ENCODE data around the gene KRTAP29-1.
A peak's percentile ranks its signal among the peaks of the same experiment; 100 is the strongest.

Gene KRTAP29-1

GRCh38 chr17:41327411-41328120, 24.9 kb upstream of the KRTAP29-1 start:
- FAIRE-seq: no peak

GRCh38 chr17:41326173-41327145, 23.8 kb upstream of the KRTAP29-1 start:
- FAIRE-seq: no peak

DNA sequence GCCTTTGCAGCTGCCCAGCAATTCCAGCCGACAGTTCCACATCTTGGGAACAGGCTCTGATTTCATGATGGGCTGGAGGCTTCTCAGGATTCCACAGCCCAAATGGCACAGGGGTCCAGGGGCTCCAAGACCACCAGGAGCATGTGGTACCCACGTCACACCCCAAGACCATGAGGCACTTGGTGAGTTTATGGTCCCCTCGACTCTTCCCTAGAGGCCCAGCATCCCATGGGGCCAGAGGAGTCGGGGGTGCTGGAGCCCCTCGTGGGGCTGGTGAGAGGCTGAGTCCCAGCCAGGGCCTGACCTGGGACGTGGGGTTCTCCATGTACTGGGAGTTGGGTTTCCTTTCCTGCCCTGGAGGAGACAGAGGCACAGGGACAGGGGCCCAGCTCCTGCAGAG, 23.0 kb upstream of the KRTAP29-1 start:
- FAIRE-seq: no peak

DNA sequence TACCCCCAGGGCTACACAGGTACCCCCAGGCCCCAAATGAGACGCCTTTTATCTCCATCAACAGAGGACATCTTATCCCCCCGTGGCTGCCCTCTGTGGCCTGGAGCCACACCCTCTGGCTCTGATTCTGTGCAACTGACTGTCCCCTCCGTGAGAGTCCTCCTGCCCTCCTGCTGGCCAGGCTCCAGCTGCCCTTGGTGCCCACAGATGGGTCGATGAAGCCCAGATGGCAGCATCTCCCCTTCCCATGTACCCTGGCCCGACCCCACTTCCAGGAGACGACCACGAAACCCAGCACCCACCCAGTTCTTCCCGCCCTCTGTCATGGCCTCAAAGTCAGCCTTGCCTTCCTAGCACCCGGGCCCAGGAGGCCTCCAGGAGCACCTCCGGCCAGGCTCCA, 22.5 kb upstream of the KRTAP29-1 start:
- FAIRE-seq: no peak

DNA sequence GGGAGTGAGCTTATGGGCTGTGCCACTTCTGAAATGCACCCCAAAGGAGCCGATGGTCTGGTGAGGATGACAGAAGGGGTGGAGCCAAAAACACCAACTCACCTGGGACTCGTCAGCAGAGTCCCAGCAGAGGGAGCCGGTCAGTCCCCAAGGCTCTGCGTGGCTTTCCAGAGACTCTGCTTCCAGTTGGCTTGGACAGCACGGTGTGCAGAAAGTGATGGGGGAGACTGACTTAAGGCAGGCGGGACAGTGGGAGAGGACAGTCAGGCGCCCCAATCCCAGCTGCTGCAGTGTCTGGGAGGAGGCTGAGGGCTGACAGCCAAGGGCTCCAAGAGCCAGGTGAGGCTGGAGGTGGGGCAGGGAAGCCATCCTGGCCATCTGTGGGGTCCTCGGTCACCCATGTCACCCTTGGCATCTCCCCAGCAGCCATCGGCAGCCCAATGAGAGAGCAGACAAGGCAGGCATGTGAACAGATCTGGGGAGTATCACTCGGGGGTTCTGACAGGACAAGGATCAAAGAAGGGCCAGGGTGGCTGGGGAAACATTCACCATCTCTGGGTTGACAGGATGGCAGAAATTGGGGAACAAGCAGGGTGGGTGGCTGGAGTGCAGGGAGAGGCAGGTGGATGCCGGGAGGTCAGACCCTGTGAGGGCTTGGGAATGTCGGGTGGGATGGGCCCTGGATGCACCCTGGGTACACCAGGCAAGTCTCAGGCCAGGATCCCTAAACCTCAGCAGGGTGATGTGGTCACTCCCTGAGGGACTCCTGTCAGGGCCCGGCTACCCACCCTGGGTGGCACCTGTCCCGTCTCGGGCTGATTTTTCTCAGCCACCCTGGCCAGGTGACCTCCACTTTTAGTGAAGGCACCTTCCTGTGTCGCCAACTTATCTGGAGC, 21.8 kb upstream of the KRTAP29-1 start:
- FAIRE-seq: no peak

GRCh38 chr17:41322903-41323895, 20.5 kb upstream of the KRTAP29-1 start:
- FAIRE-seq: no peak

DNA sequence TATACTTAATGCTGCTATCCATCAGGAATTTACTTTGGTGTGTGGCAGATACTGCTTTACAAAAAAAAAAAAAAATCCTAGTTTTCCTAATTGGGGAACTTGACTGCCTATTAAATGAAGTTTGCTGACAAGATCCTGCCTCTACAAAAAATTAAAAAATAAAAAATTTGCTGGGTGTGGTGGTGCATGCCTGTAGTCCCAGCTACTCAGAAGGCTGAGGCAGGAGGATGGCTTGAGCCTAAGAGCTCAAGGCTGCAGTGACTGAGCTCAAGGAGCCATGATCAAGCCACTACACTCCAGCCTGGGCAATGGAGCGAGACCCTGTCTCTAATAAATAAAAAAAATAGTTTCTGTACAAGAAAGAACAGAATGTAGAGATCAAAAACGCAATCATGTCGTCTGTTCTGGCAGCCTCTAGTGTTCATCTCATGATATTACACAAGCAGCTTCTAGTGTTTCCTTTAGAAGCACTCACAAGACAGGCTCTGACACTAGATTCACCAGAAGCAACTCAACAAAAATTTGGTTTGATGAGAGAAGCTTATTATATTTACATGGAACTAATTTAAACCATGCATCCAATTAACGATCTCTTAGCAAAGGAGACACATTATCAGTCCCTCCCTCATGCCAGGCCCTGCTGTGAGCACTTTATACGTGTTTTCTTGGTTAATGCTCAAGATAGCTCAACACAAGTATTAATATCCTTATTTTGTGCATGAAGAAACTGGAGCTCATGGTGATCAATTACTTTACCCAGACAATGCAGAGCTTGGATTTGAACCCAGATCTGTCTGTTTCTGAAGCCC, 19.6 kb upstream of the KRTAP29-1 start:
- peak; percentile 29 for FAIRE-seq

DNA sequence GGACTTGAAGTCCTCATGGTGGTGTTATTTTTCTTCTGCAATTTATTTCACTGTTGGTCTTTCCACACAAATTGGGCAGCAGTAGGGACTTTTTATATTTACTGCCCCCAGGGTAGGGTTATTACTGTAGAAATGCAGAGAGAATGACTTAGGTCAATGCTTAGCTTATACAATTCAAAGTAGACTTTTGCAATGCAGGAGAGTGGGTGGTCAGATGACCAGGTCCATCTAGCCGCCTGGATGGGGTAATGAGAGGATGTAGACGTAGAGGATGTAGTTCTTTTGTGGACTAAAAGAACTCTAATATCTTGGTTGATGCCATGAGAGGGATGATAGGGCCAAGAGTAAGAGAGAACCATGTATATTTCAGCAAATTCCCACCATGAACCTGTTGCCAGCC, 15.6 kb upstream of the KRTAP29-1 start:
- no peak for FAIRE-seq

DNA sequence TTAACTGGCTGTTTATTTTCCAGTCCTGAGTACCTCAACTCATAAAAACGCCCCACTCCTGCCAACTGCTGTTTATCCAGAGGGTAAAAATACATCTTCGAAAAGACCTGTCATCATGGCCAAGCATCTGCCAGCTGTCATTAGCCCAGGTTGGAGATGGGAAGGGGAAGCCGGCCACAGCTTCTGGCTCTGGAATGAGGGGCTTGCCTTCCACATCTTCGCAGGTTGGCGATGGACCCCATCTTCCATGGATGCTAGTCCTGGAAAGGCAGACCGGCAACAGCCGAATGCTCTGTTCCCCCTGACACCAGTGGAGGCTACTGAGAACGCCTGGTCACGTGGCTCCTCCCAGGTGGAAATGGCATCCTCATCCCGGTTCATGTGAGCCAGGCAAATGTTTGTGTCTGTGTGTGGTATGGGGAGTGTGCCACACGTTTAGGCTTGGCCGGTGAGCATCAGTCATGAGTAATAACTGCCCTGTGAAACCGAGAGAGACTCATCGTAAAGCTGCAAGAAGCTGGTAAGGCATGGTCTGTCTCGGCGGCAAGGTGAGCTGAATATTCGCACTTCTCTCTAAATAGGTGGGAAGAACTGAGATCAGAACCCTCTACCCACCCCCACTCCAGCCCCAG, 13.3 kb upstream of the KRTAP29-1 start:
- no peak for FAIRE-seq

DNA sequence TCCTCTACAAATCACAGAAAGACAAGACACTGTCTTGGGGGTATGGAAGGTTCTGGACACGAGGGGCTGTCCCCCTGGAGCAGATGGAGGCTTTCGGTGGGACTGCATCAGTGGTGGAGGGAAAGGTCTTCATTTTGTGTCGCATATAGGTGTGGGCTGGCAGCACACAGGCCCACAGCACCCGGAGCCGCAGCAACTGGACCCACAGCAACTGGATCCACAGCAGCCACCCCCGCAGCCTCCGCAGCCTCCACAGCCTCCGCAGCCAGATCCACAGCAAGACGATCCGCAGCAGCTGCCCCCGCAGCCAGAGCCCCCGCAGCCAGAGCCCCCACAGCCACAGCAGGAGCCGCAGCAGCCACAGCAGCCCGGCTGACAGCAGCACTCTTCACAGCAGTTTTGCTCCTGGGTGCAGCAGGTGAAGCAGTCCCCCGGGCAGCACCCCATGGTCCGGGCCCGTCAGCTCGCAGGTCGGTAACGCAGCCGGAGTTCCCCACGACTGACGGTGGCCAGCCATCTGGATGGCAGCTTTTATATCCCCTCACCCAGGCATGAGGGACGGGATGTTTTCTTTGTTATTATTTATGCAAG, 12.6 kb upstream of the KRTAP29-1 start, which contains the start of gene KRTAP17-1:
Gene KRTAP17-1 (minus strand): TSS at position 507 of the 591 bp plus-strand sequence. CDS start 60 bp downstream, at position 447.
- FAIRE-seq: no peak

- FAIRE-seq: no peak
These were observed 8.5 kb upstream of the KRTAP29-1 start for GRCh38 chr17:41311111-41311510.

DNA sequence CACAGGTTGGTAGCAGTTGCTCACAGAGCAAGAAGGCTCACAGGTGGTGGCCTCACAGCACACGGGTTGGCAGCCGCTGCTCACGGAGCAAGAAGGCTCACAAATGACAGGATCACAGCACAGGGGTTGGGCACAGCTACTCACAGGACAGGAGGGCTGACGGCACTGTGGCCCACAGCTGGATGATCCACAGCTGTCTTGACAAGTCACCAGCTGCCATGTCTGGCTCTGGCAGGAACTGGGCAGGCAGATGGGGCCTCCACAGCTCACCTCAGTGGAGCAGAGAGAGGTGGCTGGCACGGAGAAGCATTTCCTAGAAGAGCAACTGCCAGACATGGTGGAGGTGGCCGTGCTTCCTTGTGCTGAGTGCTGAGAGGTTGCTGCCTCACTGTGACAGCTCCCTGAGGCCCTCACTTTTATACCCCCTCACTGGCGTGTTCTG, 6.3 kb upstream of the KRTAP29-1 start, which contains the start of gene KRTAP16-1:
Gene KRTAP16-1 (minus strand): TSS at position 392 of the 442 bp plus-strand sequence. CDS start 56 bp downstream, at position 336.
- FAIRE-seq: no peak

GRCh38 chr17:41308251-41308917, 5.7 kb upstream of the KRTAP29-1 start:
- FAIRE-seq: no peak

DNA sequence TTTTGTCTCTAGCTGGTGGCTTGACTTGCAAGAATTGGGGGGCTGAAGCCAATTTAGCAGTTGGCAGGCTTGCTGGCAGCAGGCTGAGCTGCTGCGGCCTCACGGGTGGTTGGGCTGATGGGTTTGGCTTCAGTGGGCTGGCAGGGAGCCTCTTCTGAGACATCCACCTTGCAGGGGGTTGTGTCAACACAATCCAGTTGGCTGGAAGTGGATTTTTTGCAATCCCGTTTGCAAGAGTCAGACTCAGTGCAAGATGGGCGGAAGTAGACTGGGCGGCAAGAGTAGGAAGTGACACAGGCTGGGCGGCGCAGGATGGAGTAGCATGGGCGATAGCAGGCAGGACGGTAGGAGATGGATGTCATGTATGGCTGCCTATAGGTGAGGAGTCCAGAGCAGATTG, 5.0 kb upstream of the KRTAP29-1 start:
- no peak for FAIRE-seq

DNA sequence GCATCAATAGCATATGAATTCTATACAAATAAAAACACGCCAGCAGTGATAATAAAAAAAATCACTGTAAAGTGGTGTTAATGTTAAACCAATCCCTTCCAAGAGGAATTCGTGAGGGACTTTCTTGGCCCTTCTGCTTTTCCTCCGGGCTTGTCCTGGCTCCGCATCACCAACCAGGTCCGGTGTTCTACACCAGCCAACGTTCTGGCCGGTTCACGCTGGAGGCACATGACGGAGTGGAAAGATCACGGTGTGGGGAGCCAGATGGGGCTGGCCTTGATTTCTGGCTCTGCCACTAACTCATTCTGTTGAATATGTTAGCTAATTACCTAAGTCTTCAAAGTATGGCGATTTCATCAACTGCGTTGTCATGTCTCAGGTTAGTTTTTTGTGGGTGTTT, 1.4 kb upstream of the KRTAP29-1 start:
- FAIRE-seq: no peak

DNA sequence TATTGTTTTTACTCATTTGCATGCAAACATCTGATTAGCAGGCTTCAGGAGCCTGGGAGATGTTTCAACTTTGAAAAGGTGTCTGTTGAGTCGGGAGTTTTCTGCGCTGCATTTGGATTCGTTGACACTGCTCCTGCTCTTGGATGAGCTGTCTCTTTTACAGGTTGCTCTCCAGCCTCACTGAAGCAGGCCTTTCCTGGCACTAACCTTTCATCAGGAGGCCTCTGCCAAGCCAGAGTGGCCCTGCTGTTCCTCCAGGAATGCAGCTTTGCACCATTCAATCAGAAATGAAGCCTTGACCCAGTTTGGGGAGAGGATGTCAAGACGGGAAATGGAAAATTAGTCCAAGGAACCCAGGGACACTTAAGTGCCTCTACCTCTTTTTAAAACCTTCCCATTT, 330 bp upstream of the KRTAP29-1 start:
- FAIRE-seq: no peak

DNA sequence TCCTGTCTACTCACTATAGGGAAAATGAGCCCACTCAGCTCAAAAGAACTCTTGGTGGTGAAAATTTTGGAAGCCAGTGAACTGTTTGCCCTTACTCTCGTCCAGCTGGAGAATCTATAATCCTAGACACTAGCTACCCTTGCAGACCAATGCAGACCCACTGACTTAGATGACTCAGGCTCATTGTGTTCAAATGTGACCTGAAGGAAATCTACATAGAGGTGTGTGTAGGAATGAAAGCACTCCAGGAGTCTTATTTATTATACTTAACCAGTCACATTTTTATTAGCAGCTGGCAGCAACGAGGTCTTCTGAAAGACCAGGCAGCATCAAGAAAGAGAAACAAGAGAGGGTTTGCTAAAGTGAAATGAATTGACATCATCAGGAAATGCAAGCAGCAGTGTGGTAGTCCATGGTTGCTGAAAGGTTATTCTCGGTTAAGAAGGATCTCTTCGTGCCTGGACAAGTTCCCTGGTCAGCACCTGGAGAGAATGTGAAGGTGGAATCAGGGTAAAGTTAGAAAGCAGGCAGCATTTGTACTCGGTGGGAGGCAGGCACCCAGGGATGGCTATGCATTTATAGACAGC, 1.4 kb downstream of the KRTAP29-1 start:
- no peak for FAIRE-seq

DNA sequence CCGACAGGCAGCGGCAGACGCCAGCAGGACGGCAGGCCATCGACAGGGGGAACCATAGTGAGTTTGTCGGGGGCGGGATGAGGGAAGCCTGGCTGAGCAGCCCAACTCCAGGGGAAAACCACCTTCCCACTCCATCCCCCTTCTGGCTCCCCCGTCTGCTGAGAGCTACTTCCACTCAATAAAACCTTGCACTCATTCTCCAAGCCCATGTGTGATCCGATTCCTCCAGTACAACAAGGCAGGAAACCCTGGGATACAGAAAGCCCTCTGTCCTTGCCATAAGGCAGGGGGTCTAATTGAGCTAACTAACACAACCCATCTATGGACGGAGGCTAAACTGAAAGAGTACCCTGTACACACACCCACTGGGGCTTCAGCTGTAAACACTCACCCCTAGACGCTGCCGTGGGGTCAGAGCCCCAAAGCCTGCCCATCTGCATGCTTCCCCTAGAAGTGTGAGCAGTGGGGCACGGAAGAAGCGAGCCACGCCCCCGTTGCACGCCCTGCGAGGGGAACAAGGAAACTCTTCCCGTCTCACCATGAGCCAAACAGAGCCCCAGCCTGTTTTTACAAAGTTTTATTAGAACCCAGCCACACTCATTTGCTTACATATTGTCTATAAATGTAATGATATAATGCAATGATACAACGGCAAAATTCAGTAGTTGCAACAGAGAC, 4.1 kb downstream of the KRTAP29-1 start:
- FAIRE-seq: no peak

Data from endometrium (tissue), 2 donors.